Natural killer cell (primary cell): ENCODE data around the gene SLC6A17. TPM values are rescaled to one million over a fixed set of nuclear protein-coding genes. Genes with fewer than 3 reads are reported as not detected.

ENCODE experiments used
- ATAC-seq, 3 donors: fragments of 150-1000 bp in 2 of 3; fragments of 200-7000 bp in 1 of 3; cut with Tn5 transposase; 1 replicate in 1 of 3; 2 replicates in 2 of 3; pipeline ENCODE4 v1.10.0; 2021; ENCODE audit warnings: mild to moderate bottlenecking in 2 of 3, moderate library complexity in 2 of 3
- DNase-seq, 2 donors: peaks; one replicate each; pipeline versions ENCODE4 v3.0.0 to v3.0.0-alpha.2; 2013 to 2021; ENCODE audit warnings: mixed read lengths in 1 of 2
- H3K27ac ChIP-seq: one replicate; pipeline ENCODE4 v1.5.1; 2013; ENCODE audit warnings: mild to moderate bottlenecking, low read length
- H3K27me3 ChIP-seq: one replicate; pipeline ENCODE4 v1.6.1; 2013; ENCODE audit warnings: low read length; ENCODE audit not compliant: control insufficient read depth, insufficient read depth
- H3K36me3 ChIP-seq: one replicate; pipeline ENCODE4 v1.6.1; 2013; ENCODE audit warnings: low read length; ENCODE audit not compliant: control insufficient read depth, insufficient read depth
- H3K4me1 ChIP-seq: one replicate; pipeline ENCODE4 v1.6.1; 2013; ENCODE audit warnings: low read length; ENCODE audit not compliant: control insufficient read depth, insufficient read depth
- H3K4me3 ChIP-seq: one replicate; pipeline ENCODE4 v1.5.1; 2013; ENCODE audit warnings: low read length
- H3K9me3 ChIP-seq: one replicate; pipeline ENCODE4 v1.6.1; 2013; ENCODE audit warnings: low read length; ENCODE audit not compliant: control insufficient read depth, insufficient read depth
- H3K27ac Mint-ChIP-seq, 2 donors: one replicate each; pipeline ENCODE4 v1.8.0; 2022; ENCODE audit warnings: mild to moderate bottlenecking in 2 of 2, mixed read lengths in 2 of 2, moderate library complexity in 1 of 2
- H3K27me3 Mint-ChIP-seq, 2 donors: one replicate each; pipeline ENCODE4 v1.8.0; 2022; ENCODE audit warnings: low read depth in 2 of 2, mixed read lengths in 2 of 2
- H3K36me3 Mint-ChIP-seq: one replicate; pipeline ENCODE4 v1.8.0; 2022; ENCODE audit warnings: mixed read lengths
- H3K4me1 Mint-ChIP-seq, 2 donors: one replicate each; pipeline ENCODE4 v1.8.0; 2022; ENCODE audit warnings: mixed read lengths in 2 of 2
- H3K4me3 Mint-ChIP-seq: one replicate; pipeline ENCODE4 v1.8.0; 2022; ENCODE audit warnings: mild to moderate bottlenecking, moderate library complexity, mixed read lengths
- H3K9me3 Mint-ChIP-seq, 2 donors: one replicate each; pipeline ENCODE4 v1.8.0; 2022; ENCODE audit warnings: mixed read lengths in 2 of 2
- WGBS: methylation state at CpG from one replicate; pipeline ENCODE4 v1.1.7; 2013; ENCODE audit warnings: missing lambda C conversion rate; ENCODE audit not compliant: insufficient coverage; 5-methylcytosine and 5-hydroxymethylcytosine counted together
- intact Hi-C: fragments of 100-400 bp; cut with micrococcal nuclease; formaldehyde crosslinking; loops from one replicate; pipeline ENCODE4 v1.14.2; 2022
- total RNA-seq, 4 donors: library from RNA; stranded (reverse); fragments of 120-200 nt in 1 of 4; gene quantifications; one replicate each; pipeline versions ENCODE4 v1.2.3 to v1.2.4, GENCODE V29; 2013 to 2022
- TF ChIP-seq, protein P1 (sequence below): fragments of 200-600 bp; IDR thresholded peaks from one replicate; pipeline ENCODE4 v1.8.0; 2022; ENCODE audit warnings: antibody characterized with exemption

Gene SLC6A17
- total RNA-seq, 3 donors from 2014 or later (not counting 1 experiment from before 2014, with no cell fraction given): not detected

DNA sequence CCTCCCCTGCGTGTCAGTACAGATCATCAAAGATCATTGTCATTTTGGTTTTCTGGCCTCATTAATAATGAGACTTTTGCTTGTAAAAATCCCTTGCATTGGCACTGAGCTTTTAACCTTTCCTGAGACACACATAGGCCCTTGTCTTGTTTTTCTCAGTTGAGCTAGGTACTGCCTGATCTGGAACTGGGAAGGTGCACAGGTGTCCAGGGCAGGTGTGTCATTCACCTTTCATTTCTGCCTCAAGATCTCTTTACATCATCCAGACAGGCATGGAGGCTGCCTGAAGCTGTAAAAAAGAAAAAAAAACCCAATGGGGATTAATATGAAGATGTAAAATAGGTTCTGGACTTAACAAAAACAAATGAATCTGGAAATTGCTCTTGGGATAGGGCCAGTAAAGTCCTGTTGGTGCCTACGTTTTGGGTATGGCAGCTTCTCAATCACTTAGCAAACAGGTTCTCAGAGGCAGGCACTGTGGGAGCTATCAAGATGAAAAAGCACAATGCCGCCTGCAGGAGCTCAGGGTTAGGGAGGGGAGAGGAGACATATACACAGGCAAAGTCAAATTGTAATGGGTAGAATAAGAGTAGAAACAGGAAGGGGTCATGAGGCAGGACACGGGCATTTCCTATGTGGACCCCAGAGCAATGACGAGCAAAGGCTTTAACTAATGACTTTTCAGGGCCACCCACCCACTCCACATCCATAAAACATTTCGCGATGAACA is 58.8 kb downstream of the SLC6A17 start:
- no peak for ATAC-seq
- Histone ChIP-seq H3K9me3 (no peaks in the 10 kb centered on the region), H3K36me3 (no peaks in the 10 kb centered on the region), H3K4me1 (peaks cover 28% of the 10 kb centered on the region), H3K27ac (peak overlapping the region; percentile 75), H3K4me3 (peak overlapping the region; percentile 34), H3K27me3 (peaks cover 5% of the 10 kb centered on the region)
- H3K27me3 Mint-ChIP-seq: peaks cover 0 to 9% of the 10 kb centered on the region in 2 donors
- no peaks in the 10 kb centered on the region for H3K9me3 Mint-ChIP-seq
- peaks cover 8 to 35% of the 10 kb centered on the region in 2 donors for H3K4me1 Mint-ChIP-seq
- 82% methylated on average over 7 of the region's 7 CpGs for WGBS
- intact Hi-C loops: loop anchor here (5.0 kb wide), 2 partner anchors 53 to 198 kb away; partner anchors contain the start of gene LAMTOR5
- peak in 1 of 2 donors; percentile 37 for DNase-seq
- TF ChIP-seq, protein P1, sequence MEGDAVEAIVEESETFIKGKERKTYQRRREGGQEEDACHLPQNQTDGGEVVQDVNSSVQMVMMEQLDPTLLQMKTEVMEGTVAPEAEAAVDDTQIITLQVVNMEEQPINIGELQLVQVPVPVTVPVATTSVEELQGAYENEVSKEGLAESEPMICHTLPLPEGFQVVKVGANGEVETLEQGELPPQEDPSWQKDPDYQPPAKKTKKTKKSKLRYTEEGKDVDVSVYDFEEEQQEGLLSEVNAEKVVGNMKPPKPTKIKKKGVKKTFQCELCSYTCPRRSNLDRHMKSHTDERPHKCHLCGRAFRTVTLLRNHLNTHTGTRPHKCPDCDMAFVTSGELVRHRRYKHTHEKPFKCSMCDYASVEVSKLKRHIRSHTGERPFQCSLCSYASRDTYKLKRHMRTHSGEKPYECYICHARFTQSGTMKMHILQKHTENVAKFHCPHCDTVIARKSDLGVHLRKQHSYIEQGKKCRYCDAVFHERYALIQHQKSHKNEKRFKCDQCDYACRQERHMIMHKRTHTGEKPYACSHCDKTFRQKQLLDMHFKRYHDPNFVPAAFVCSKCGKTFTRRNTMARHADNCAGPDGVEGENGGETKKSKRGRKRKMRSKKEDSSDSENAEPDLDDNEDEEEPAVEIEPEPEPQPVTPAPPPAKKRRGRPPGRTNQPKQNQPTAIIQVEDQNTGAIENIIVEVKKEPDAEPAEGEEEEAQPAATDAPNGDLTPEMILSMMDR: no peak
- no peaks in the 10 kb centered on the region for H3K36me3 Mint-ChIP-seq
- peak overlapping the region; percentile 68 to 94 for H3K27ac Mint-ChIP-seq
- peak overlapping the region; percentile 87 for H3K4me3 Mint-ChIP-seq

DNA sequence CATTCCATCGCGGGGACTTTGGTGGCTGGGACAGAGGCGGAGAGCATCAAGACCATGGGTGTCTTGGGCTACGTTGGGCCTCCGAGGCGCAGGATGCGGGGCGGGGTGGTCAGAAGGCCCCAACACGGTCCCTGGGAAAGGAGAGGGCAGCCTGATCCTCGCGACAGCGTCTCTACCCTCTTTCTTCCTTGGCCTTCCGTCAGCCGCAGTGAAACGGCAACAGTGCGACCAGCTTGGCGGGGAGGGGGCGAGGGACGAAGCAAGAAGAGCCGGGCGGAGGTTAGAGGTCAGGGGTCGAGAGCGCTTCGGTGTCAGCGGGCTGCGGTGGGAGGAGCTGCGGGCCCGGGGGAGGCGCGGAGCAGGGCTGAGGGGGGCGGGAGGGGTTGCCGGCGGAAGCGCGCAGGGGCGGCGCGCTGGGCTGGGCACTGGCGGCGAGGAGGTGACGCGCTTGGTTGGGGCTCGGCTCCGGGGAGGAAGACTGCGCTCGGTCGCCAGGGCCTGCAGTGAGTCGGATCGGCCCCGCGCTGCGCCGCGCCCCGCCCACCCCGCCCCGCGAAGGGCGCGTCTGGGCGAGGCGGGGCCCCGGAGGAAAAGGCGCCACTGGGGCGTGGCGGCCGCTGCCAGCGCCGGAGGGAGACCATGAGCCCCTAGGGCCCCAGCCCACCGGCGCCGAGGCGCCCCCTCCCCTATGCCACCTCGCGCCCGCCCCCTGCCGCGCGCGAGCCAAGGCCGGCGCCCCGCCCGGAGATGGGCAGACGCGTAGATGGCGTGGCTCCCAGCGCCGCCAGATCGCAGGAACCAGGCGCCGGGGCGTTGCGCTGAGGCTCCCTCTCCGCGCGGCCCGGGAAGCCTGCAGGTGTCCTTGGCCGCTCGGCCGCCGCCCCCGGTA is 59.7 kb downstream of the SLC6A17 start, which contains the start of gene KCNC4:
Gene KCNC4 (plus strand): TSS at position 600 of the 889 bp plus-strand sequence. CDS start 1,186 bp downstream, outside the sequence.
- Histone ChIP-seq H3K4me1 (peaks cover 28% of the 10 kb centered on the region), H3K4me3 (peak within 1 kb of the TSS; percentile 52), H3K36me3 (no peaks in the 10 kb centered on the region), H3K27me3 (peaks cover 5% of the 10 kb centered on the region), H3K9me3 (no peaks in the 10 kb centered on the region), H3K27ac (peak within 1 kb of the TSS; percentile 75)
- peaks cover 0 to 9% of the 10 kb centered on the region in 2 donors for H3K27me3 Mint-ChIP-seq
- no peaks in the 10 kb centered on the region for H3K36me3 Mint-ChIP-seq
- 3% methylated on average over 103 of the region's 103 CpGs for WGBS
- peak; percentile 87 to 95 (median 90) for ATAC-seq
- DNase-seq: peak; percentile 74 to 97
- peak within 1 kb of the TSS; percentile 68 to 94 for H3K27ac Mint-ChIP-seq
- H3K9me3 Mint-ChIP-seq: no peaks in the 10 kb centered on the region
- intact Hi-C loops: loop anchor here (1.0 to 5.0 kb wide), 3 partner anchors 52 to 197 kb away; partner anchors contain the start of gene LAMTOR5
- TF ChIP-seq, protein P1: no peak
- peak within 1 kb of the TSS; percentile 92 for H3K4me3 Mint-ChIP-seq
- peaks cover 8 to 35% of the 10 kb centered on the region in 2 donors for H3K4me1 Mint-ChIP-seq

DNA sequence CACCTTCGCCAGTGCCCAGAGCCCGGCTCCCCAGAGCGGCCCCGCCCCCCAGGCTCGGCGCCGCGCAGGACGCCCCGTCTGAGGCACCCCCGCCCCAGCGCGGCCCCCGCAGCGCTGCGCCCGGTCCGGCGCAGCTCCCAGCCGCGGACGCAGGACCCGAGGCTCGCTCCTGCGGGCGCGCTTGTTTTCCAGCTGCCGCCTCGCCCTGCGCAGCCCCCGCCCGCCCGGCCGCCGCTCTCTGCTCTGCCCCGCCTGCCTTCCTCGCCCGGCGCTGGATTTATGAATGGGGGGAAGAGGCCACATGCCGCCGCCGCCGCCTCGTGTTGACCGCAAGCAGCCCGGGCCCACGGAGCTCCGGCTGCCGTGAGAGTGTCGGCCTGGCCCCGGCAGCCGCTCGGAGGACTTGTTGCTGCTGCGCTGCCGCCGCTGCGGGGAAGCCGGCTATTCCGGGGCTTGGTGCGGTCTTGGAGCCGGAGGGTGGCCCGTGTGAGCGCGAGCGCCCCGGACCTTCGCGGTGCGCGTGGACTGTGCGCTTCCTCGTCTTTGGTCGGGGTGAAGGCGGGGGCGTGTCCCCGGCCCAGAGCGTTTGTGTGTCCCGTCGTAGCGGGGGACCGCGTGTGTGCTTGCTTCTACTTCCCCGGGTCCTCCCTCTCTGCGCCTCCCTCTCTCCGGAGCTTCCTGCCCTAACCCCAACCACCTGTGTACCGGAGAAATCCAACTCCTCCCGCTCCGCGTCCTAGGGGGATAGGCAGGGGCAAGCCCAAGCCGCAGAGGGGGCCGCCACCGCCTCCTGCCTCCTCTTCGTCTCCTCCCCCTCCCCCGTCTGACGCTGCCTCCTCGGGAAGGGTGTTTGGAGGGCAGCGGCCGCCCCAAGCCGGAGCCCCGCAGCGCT is 60.6 kb downstream of the SLC6A17 start:
- Mint-ChIP-seq H3K4me3 (peak overlapping the region; percentile 92), H3K27me3 (peaks cover 0 to 9% of the 10 kb centered on the region in 2 donors), H3K4me1 (peaks cover 8 to 35% of the 10 kb centered on the region in 2 donors), H3K9me3 (no peaks in the 10 kb centered on the region), H3K36me3 (no peaks in the 10 kb centered on the region), H3K27ac (peak overlapping the region; percentile 56 to 82)
- WGBS: under 1% methylated on average over 101 of the region's 101 CpGs
- Histone ChIP-seq H3K27ac (no peak overlapping the region), H3K9me3 (no peaks in the 10 kb centered on the region), H3K4me3 (peak overlapping the region; percentile 52), H3K4me1 (peaks cover 28% of the 10 kb centered on the region), H3K27me3 (peaks cover 5% of the 10 kb centered on the region), H3K36me3 (no peaks in the 10 kb centered on the region)
- DNase-seq (peak; percentile 42 to 72), ATAC-seq (peak; percentile 10 to 19 (median 15))
- intact Hi-C loops: loop anchor here (1.0 kb wide), 1 partner anchor 127 kb away; no protein-coding TSS in a partner anchor
- TF ChIP-seq, protein P1: no peak
